Keratinocyte (primary cell): ENCODE data around the gene CREG2. TPM values are rescaled to one million over a fixed set of nuclear protein-coding genes. Genes with fewer than 3 reads are reported as not detected.

Source experiments
- DNase-seq: peaks from one replicate; pipeline ENCODE4 v3.0.0-alpha.2; 2011; ENCODE audit warnings: low read depth, missing footprints, low spot score
- FAIRE-seq: peaks from 2 replicates; lab custom pipeline; 2011; peaks lifted over from hg19 to GRCh38; lab: Jason Lieb, UNC
- H2AFZ ChIP-seq: 2 replicates; pipeline ENCODE4 v1.6.0; 2012; ENCODE audit warnings: low read length, control low read depth, inconsistent platforms; ENCODE audit not compliant: control insufficient read depth
- H3K27ac ChIP-seq: 2 replicates; pipeline ENCODE4 v1.5.1; 2011; ENCODE audit warnings: low read length; ENCODE audit not compliant: control insufficient read depth, insufficient read depth
- H3K27me3 ChIP-seq: 3 replicates; pipeline ENCODE4 v1.6.0; 2011; ENCODE audit warnings: low read length; ENCODE audit not compliant: control insufficient read depth, insufficient read depth; ENCODE audit errors: extremely low read depth
- H3K36me3 ChIP-seq, 2 experiments: 2 replicates in 1 of 2; 3 replicates in 1 of 2; pipeline ENCODE4 v1.5.1; 2011; ENCODE audit warnings: low read length in 2 of 2, mild to moderate bottlenecking in 1 of 2; ENCODE audit not compliant: control insufficient read depth in 2 of 2, insufficient read depth in 2 of 2; ENCODE audit errors: extremely low read depth in 1 of 2
- H3K4me1 ChIP-seq: 3 replicates; pipeline ENCODE4 v1.5.1; 2011; ENCODE audit warnings: low read length; ENCODE audit not compliant: control insufficient read depth, insufficient read depth; ENCODE audit errors: extremely low read depth
- H3K4me2 ChIP-seq: 3 replicates; pipeline ENCODE4 v1.6.0; 2011; ENCODE audit warnings: low read depth, low read length; ENCODE audit not compliant: control insufficient read depth, insufficient read depth; ENCODE audit errors: extremely low read depth
- H3K4me3 ChIP-seq, 3 experiments: fragments of 200-600 bp in 1 of 3; sonication (generic) in 1 of 3; 2 replicates in 2 of 3; 3 replicates in 1 of 3; pipeline ENCODE4 v1.5.1; 2011 to 2016; ENCODE audit warnings: low read length in 3 of 3, mild to moderate bottlenecking in 3 of 3, control low read depth in 2 of 3, inconsistent platforms in 1 of 3, low read depth in 1 of 3, mixed read lengths in 1 of 3, mixed run types in 1 of 3, moderate library complexity in 1 of 3; ENCODE audit not compliant: control insufficient read depth in 2 of 3, insufficient read depth in 2 of 3; ENCODE audit errors: extremely low read depth in 1 of 3
- H3K79me2 ChIP-seq: 2 replicates; pipeline ENCODE4 v1.6.0; 2012; ENCODE audit warnings: low read length; ENCODE audit not compliant: control insufficient read depth, insufficient read depth
- H3K9ac ChIP-seq: 3 replicates; pipeline ENCODE4 v1.6.0; 2011; ENCODE audit warnings: low read length; ENCODE audit not compliant: control insufficient read depth, insufficient read depth; ENCODE audit errors: extremely low read depth
- H3K9me1 ChIP-seq: 3 replicates; pipeline ENCODE4 v1.6.0; 2011; ENCODE audit warnings: low read length; ENCODE audit not compliant: control insufficient read depth, insufficient read depth; ENCODE audit errors: extremely low read depth
- H3K9me3 ChIP-seq: 2 replicates; pipeline ENCODE4 v1.5.1; 2012; ENCODE audit warnings: low read depth, low read length; ENCODE audit not compliant: control insufficient read depth
- H4K20me1 ChIP-seq: 3 replicates; pipeline ENCODE4 v1.6.0; 2011; ENCODE audit warnings: low read length; ENCODE audit not compliant: control insufficient read depth, insufficient read depth; ENCODE audit errors: extremely low read depth
- CTCF ChIP-seq, 3 experiments: IDR thresholded peaks in 1 of 3; conservative IDR thresholded peaks in 1 of 3; optimal IDR thresholded peaks in 1 of 3; 2 replicates in 2 of 3; 3 replicates in 1 of 3; pipeline versions ENCODE3 to v1.5.1; 2011; ENCODE audit warnings: low read length in 3 of 3, mild to moderate bottlenecking in 3 of 3, moderate library complexity in 2 of 3, control low read depth in 1 of 3, inconsistent platforms in 1 of 3; ENCODE audit not compliant: insufficient read depth in 2 of 3; ENCODE audit errors: extremely low read depth in 1 of 3
- EZH2 ChIP-seq: IDR thresholded peaks from one replicate; pipeline ENCODE4 v1.6.1; 2012; ENCODE audit warnings: inconsistent platforms, mild to moderate bottlenecking, low read length, moderate library complexity
- dilution Hi-C: fragments of 300-500 bp; cut with MboI; formaldehyde crosslinking; loops from one replicate; pipeline ENCODE4 v1.7.0; 2020; ENCODE audit warnings: low sequenced_read_pairs; ENCODE audit not compliant: extremely low pct_ligation_motif_present
- polyA plus RNA-seq, 5 experiments: library from polyadenylated mRNA; depleted of rRNA in 3 of 5; stranded (reverse) in 3 of 5; stranded (forward) in 1 of 5; unstranded in 1 of 5; fragments of >200 nt; gene quantifications; 1 replicate in 1 of 5; 2 replicates in 3 of 5; 3 replicates in 1 of 5; pipeline versions ENCODE4 v1.2.1 to v1.2.3, GENCODE V29; 2011 to 2012; ENCODE audit warnings: missing spikeins in 2 of 5, low read depth in 1 of 5, low replicate concordance in 1 of 5

The CREG2 gene
- polyA plus RNA-seq, 1 donor (not counting 4 experiments of a cell fraction or from before 2014, with no cell fraction given): 1.7 TPM

GRCh38 chr2:101403745-101404144 is 16.4 kb upstream of the CREG2 start:
- Histone ChIP-seq H3K9ac (no peak overlapping the region), H3K27me3 (no peaks in the 10 kb centered on the region), H3K9me3 (no peaks in the 10 kb centered on the region), H3K9me1 (no peaks in the 10 kb centered on the region), H4K20me1 (no peaks in the 10 kb centered on the region), H3K36me3 (no peaks in the 10 kb centered on the region), H3K27ac (no peak overlapping the region), H3K4me1 (peaks cover 5% of the 10 kb centered on the region), H3K4me2 (no peak overlapping the region), H3K79me2 (no peaks in the 10 kb centered on the region), H2AFZ (no peak overlapping the region), H3K4me3 (no peak overlapping the region)
- FAIRE-seq (no peak), DNase-seq (no peak)
- TF ChIP-seq EZH2 (no peak), CTCF (optimal IDR thresholded peaks at IDR 0.05 in 1 of 3, IDR thresholded peaks at IDR 0.05 in 1 of 3, conservative IDR thresholded peaks at IDR 0.05 in 1 of 3; ENCODE audit: extremely low read depth in 1 of 3, insufficient read depth in 2 of 3, low read length in 3 of 3) (no peak)
- dilution Hi-C loops: no loop called here

- Histone ChIP-seq H2AFZ (no peak overlapping the region), H4K20me1 (no peaks in the 10 kb centered on the region), H3K27ac (no peak overlapping the region), H3K79me2 (no peaks in the 10 kb centered on the region), H3K9ac (no peak overlapping the region), H3K27me3 (no peaks in the 10 kb centered on the region), H3K4me2 (no peak overlapping the region), H3K4me1 (peaks cover 5% of the 10 kb centered on the region), H3K4me3 (no peak overlapping the region), H3K9me1 (no peaks in the 10 kb centered on the region), H3K36me3 (no peaks in the 10 kb centered on the region), H3K9me3 (no peaks in the 10 kb centered on the region)
- DNase-seq (no peak), FAIRE-seq (no peak)
- dilution Hi-C loops: no loop called here
- TF ChIP-seq EZH2 (no peak), CTCF (optimal IDR thresholded peaks at IDR 0.05 in 1 of 3, IDR thresholded peaks at IDR 0.05 in 1 of 3, conservative IDR thresholded peaks at IDR 0.05 in 1 of 3; ENCODE audit: extremely low read depth in 1 of 3, insufficient read depth in 2 of 3, low read length in 3 of 3) (no peak)
These were observed 15.3 kb upstream of the CREG2 start for GRCh38 chr2:101402630-101403029.
